KMS-11 (cell line): ENCODE data around the gene HES4.
A peak's percentile ranks its signal among the peaks of the same experiment; 100 is the strongest.

Source experiments
- H2AFZ ChIP-seq: fragments of 200-600 bp; sonication (generic); 2 replicates; pipeline ENCODE4 v1.6.1; 2016; ENCODE audit warnings: antibody characterized with exemption, mixed run types, low read depth
- H3K27ac ChIP-seq: fragments of 200-600 bp; sonication (generic); 2 replicates; pipeline ENCODE4 v1.6.1; 2016; ENCODE audit warnings: mild to moderate bottlenecking, mixed run types
- H3K27me3 ChIP-seq: fragments of 200-600 bp; sonication (generic); 2 replicates; pipeline ENCODE4 v1.6.1; 2017; ENCODE audit warnings: mild to moderate bottlenecking, low read depth, mixed run types, moderate library complexity; ENCODE audit not compliant: insufficient read depth
- H3K36me3 ChIP-seq: fragments of 200-600 bp; sonication (generic); 2 replicates; pipeline ENCODE4 v1.6.1; 2017; ENCODE audit warnings: mild to moderate bottlenecking, mixed run types; ENCODE audit not compliant: insufficient read depth
- H3K4me1 ChIP-seq: fragments of 200-600 bp; sonication (generic); 2 replicates; pipeline ENCODE4 v1.6.1; 2016; ENCODE audit warnings: mild to moderate bottlenecking, low read depth, mixed run types; ENCODE audit not compliant: poor library complexity, severe bottlenecking
- H3K4me2 ChIP-seq: fragments of 200-600 bp; sonication (generic); 2 replicates; pipeline ENCODE4 v1.7.0; 2016; ENCODE audit warnings: mild to moderate bottlenecking, mixed run types
- H3K4me3 ChIP-seq: fragments of 200-600 bp; sonication (generic); IDR thresholded peaks from 2 replicates; pipeline ENCODE4 v1.6.1; 2017; ENCODE audit warnings: low read depth, low read length, mixed read lengths; ENCODE audit not compliant: insufficient read depth
- H3K79me2 ChIP-seq: fragments of 200-600 bp; sonication (generic); 2 replicates; pipeline ENCODE4 v1.6.1; 2016; ENCODE audit warnings: low read depth, mixed run types; ENCODE audit not compliant: insufficient read depth
- H3K9ac ChIP-seq: fragments of 200-600 bp; sonication (generic); 2 replicates; pipeline ENCODE4 v1.6.1; 2016; ENCODE audit warnings: mild to moderate bottlenecking, mixed run types
- H4K20me1 ChIP-seq: fragments of 200-600 bp; sonication (generic); 2 replicates; pipeline ENCODE4 v1.6.1; 2016; ENCODE audit warnings: mild to moderate bottlenecking, mixed run types; ENCODE audit not compliant: insufficient read depth
- CTCF ChIP-seq: fragments of 200-600 bp; sonication (generic); conservative IDR thresholded peaks from 2 replicates; pipeline ENCODE4 v1.6.1; 2017; ENCODE audit warnings: low read depth, mild to moderate bottlenecking, antibody characterized with exemption, low read length, moderate library complexity, mixed read lengths

HES4 gene

DNA sequence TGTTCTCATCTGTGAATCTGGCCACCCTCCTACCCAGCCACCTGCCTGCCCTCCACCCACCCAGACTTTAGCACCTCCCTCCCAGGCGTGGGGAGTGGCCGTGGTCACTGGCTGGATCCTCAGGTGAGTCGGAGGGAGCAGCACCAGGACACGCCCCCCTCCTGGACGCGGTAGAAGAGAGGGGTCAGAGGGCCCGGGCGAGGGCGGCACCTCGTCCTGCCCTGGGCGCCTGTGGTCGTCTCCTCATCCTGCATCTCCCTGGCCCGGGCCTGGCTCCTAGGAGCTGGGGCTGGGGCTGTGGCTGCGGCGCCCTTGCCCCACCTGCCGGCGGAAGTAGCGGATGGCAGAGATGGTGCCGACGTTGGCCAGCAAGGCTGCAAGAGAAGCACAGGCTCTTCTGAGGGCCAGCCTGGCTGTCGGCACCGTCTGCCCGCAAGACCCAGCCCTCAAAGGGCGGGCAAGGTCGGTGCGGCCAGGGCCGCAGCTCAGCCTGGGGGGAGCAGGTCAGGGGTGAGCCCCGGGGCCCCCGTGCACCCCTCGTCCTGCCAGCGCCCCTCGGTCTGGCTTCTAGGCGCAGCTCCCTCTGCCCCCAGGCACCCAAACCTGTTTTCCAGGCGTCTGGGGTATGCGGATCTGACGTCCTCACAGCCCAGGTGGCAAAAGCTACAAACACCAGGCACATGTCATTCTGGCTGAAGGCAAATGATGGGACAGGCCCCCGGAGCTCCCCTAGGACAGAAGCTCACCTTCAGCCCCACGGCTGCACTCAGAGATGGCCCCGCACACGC, 23.8 kb downstream of the HES4 start:
- peak overlapping the region; percentile 93 for H2AFZ ChIP-seq
- H3K36me3 ChIP-seq, result no peaks in the 10 kb centered on the region
- H3K4me1 ChIP-seq, result peaks cover 13% of the 10 kb centered on the region
- H3K27ac ChIP-seq, result no peak overlapping the region
- no peak overlapping the region; the same call in 1 of the 2 replicates for H3K9ac ChIP-seq
- peak; percentile 74 for TF ChIP-seq CTCF
- H4K20me1 ChIP-seq, result no peaks in the 10 kb centered on the region
- no peaks in the 10 kb centered on the region for H3K79me2 ChIP-seq
- H3K4me3 ChIP-seq, result no peak overlapping the region
- peaks cover 49% of the 10 kb centered on the region for H3K27me3 ChIP-seq
- H3K4me2 ChIP-seq, result peak overlapping the region; percentile 95

GRCh38 chr1:975365-975764, 24.5 kb downstream of the HES4 start:
- H3K27me3 ChIP-seq, result peaks cover 43% of the 10 kb centered on the region
- no peaks in the 10 kb centered on the region for H4K20me1 ChIP-seq
- no peak for TF ChIP-seq CTCF
- H3K9ac ChIP-seq, result no peak overlapping the region
- H3K27ac ChIP-seq, result no peak overlapping the region
- no peak overlapping the region for H3K4me3 ChIP-seq
- no peaks in the 10 kb centered on the region for H3K79me2 ChIP-seq
- peak overlapping the region; percentile 93; the same call in 1 of the 2 replicates for H2AFZ ChIP-seq
- H3K4me2 ChIP-seq, result peak overlapping the region; percentile 95; the same call in 1 of the 2 replicates
- no peaks in the 10 kb centered on the region for H3K36me3 ChIP-seq
- H3K4me1 ChIP-seq, result peaks cover 13% of the 10 kb centered on the region

DNA sequence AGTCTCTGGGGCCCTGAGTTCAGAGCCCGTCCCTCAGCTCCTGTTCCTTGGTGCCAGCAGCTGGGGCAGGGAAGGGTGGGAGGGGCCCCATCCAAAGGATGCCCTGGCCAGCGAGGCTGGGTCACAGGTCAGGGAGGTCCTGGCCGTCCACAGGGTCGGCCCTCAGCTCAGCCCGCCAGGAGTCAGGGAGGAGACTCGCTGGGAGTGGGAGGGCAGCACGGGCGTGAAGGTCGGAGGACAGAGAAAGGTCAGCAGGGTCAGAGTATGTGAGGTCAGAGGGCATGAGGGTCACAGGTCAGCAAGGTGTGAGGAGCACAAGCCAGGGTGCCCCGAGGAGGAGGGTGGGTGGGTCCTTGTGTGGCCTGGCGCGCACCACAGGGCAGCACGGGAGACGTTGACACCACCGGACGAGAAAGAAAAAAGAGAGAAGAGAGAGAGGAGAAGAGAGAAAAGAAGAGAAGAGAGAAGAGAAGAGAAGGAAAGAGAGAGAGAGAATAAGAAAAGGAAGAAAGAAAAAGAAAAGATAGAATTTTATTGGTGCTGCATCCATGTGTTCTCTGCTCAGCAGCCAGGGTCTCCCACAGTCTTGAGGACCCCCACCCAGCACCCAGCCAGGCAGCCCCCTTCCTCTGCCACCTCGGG, 25.1 kb downstream of the HES4 start:
- Histone ChIP-seq H2AFZ (no peak overlapping the region), H4K20me1 (no peaks in the 10 kb centered on the region), H3K36me3 (no peaks in the 10 kb centered on the region), H3K4me2 (no peak overlapping the region), H3K9ac (no peak overlapping the region), H3K27ac (no peak overlapping the region), H3K79me2 (no peaks in the 10 kb centered on the region), H3K4me1 (peaks cover 13% of the 10 kb centered on the region), H3K4me3 (no peak overlapping the region), H3K27me3 (peaks cover 37% of the 10 kb centered on the region)
- no peak for TF ChIP-seq CTCF

GRCh38 chr1:974293-974640, 25.6 kb downstream of the HES4 start:
- Histone ChIP-seq H3K27ac (no peak overlapping the region), H2AFZ (no peak overlapping the region)

More at GRCh38 chr1:974293-974640, 25.6 kb downstream of the HES4 start:
- Histone ChIP-seq H3K27me3 (peaks cover 32% of the 10 kb centered on the region), H3K36me3 (no peaks in the 10 kb centered on the region), H3K4me1 (peaks cover 13% of the 10 kb centered on the region), H3K79me2 (no peaks in the 10 kb centered on the region), H3K4me2 (no peak overlapping the region), H3K9ac (no peak overlapping the region), H3K4me3 (no peak overlapping the region), H4K20me1 (no peaks in the 10 kb centered on the region)
- no peak for TF ChIP-seq CTCF
